ENCODE measurements around the gene MYL4. TPM values are rescaled to one million over a fixed set of nuclear protein-coding genes. Genes with fewer than 3 reads are reported as not detected.

MYL4 gene
- total and polyA plus RNA-seq, 12 donors, result 33.9 to 459 (median 92.5) TPM

DNA sequence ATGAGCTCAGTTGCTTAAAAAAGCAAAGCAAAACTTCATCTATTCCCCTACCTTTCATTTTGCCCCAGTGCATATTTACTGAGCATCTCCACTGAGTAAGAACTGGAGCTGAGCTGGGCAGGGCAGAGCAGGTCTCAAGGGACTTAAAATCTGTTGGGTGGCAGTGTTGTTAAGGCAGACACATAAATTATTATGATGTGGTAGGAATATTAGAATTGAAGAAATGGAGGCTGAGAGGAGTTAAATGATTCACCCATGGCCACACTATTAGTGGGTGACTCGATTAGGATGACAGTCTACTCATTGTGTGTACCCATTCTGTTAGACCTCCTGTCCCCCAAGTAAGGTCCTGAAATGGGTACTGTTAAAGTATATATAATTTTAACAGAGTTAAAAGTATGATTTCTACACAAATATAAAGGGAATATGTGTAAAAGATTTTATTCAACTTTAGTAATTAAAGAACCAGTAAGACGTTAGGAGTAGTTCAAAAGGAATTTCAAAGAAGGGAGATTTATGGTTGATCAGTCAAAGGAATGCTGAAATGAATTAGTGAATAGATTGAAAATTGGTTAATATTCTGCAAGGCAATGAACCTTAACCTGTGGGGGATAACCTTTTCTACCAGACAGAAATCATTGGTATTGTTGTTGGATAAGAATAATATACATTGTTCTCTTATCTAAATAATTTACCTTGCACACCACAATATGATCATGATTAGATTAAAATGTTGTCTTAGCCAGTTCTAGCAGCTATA is 62.0 kb downstream of the MYL4 start:
- no peak for TF ChIP-seq CTCF (IDR thresholded peaks at IDR 0.05)
- H3K36me3 ChIP-seq, result no peaks in the 10 kb centered on the region
- no peak for ATAC-seq
- H3K4me3 ChIP-seq, result no peak overlapping the region
- DNase-seq, result no peak
- intact Hi-C loops (cut with DNase I), result loop anchor here in 1 of 10 donors (10.0 kb wide), 1 partner anchor 86 kb away; the partner anchor contains the start of gene CDC27
- WGBS, 2 donors, result 91 to 93% methylated on average over 2 of the region's 2 CpGs
- peaks cover 11 to 40% (median 20%) of the 10 kb centered on the region in 9 donors for H3K4me1 ChIP-seq
- no peaks in the 10 kb centered on the region for H3K27me3 ChIP-seq
- no peak overlapping the region for H3K27ac ChIP-seq
- H3K9me3 ChIP-seq, result peaks cover 0 to 3% (median 0%) of the 10 kb centered on the region in 11 donors

GRCh38 chr17:47272491-47272890 is 63.3 kb downstream of the MYL4 start:
- no peak overlapping the region for H3K27ac ChIP-seq

DNA sequence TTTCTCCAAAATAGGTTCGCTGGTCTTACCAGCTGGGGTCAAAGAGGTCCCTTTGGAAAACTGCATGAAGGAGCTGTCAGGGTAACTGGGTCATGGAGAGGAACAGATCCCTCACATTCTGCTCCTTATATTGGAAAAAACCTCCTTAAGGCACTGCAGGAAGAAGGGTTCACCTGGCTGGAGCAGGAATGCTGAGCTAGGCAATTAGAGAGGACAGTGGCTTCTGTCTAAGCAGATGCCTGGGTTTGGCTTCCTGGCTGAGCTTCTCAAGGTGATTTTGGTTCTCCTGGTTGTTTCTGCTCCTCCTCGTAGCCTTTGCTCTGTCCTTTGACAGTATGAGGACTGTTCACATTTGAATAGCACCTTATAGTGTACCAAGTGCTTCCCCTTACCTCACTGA is 64.1 kb downstream of the MYL4 start:
- Histone ChIP-seq H3K4me1 (peaks cover 25 to 43% (median 38%) of the 10 kb centered on the region in 9 donors), H3K4me3 (no peak overlapping the region), H3K27me3 (no peaks in the 10 kb centered on the region), H3K27ac (no peak overlapping the region), H3K36me3 (no peaks in the 10 kb centered on the region), H3K9me3 (peaks cover 0 to 3% (median 0%) of the 10 kb centered on the region in 11 donors)
- ATAC-seq (no peak), DNase-seq (no peak)
- TF ChIP-seq CTCF (IDR thresholded peaks at IDR 0.05), result no peak
- intact Hi-C loops (cut with DNase I), result loop anchor here in 1 of 10 donors (10.0 kb wide), 1 partner anchor 88 kb away; the partner anchor contains the start of gene CDC27
- WGBS, 2 donors, result 96 to 99% methylated on average over 2 of the region's 2 CpGs

More at GRCh38 chr17:47272491-47272890, 63.3 kb downstream of the MYL4 start:
- ATAC-seq (no peak), DNase-seq (no peak)
- no peak overlapping the region for H3K4me3 ChIP-seq
- TF ChIP-seq CTCF (IDR thresholded peaks at IDR 0.05), result no peak
- no peaks in the 10 kb centered on the region for H3K36me3 ChIP-seq
- intact Hi-C loops (cut with DNase I), result loop anchor here in 1 of 10 donors (10.0 kb wide), 1 partner anchor 88 kb away; the partner anchor contains the start of gene CDC27
- no peaks in the 10 kb centered on the region for H3K27me3 ChIP-seq
- H3K4me1 ChIP-seq, result peaks cover 21 to 40% (median 31%) of the 10 kb centered on the region in 9 donors
- 77 to 79% methylated on average over 1 of the region's 1 CpG for WGBS, 2 donors
- H3K9me3 ChIP-seq, result peaks cover 0 to 3% (median 0%) of the 10 kb centered on the region in 11 donors

Other genes with a start within 250 kb of the MYL4 start
- under 1 TPM in 1 of 10 donors, not detected in 9; 0.37 TPM for gene RPRML, start 230.1 kb upstream of the MYL4 start, total RNA-seq
- gene RPRML, start 230.1 kb upstream of the MYL4 start, polyA plus RNA-seq, result under 1 TPM in 1 of 2 donors, not detected in 1; 0.38 TPM
- 100 to 1,000 TPM in 2 of 10 donors, 10 to 100 TPM in 8; 73.7 to 103 (median 84.9) TPM for gene CDC27, start 20.1 kb upstream of the MYL4 start, total RNA-seq
- 10 to 100 TPM; 14.0 to 21.3 TPM for gene CDC27, start 20.1 kb upstream of the MYL4 start, polyA plus RNA-seq
- gene ITGB3, start 44.5 kb downstream of the MYL4 start, total RNA-seq, result 10 to 100 TPM in 1 of 10 donors, 1 to 10 TPM in 9; 2.5 to 18.0 (median 3.5) TPM
- gene ITGB3, start 44.5 kb downstream of the MYL4 start, polyA plus RNA-seq, result 1 to 10 TPM; 1.9 to 2.4 TPM
- gene EFCAB13, start 114.6 kb downstream of the MYL4 start, total RNA-seq, result 1 to 10 TPM in 9 of 10 donors, under 1 TPM in 1; 0.92 to 3.8 (median 2.1) TPM
- gene EFCAB13, start 114.6 kb downstream of the MYL4 start, polyA plus RNA-seq, result 1 to 10 TPM in 1 of 2 donors, under 1 TPM in 1; 0.32 to 2.9 TPM